IPS-18a (cell line): ENCODE measurements around the gene CD44.

Experiments
- H3K27ac ChIP-seq: one replicate; pipeline ENCODE4 v1.5.1; 2013; ENCODE audit warnings: low read length
- H3K27me3 ChIP-seq: one replicate; pipeline ENCODE4 v1.6.1; 2013; ENCODE audit warnings: mild to moderate bottlenecking, low read length; ENCODE audit not compliant: control insufficient read depth, insufficient read depth
- H3K36me3 ChIP-seq: one replicate; pipeline ENCODE4 v1.6.1; 2013; ENCODE audit warnings: low read depth, low read length; ENCODE audit not compliant: control insufficient read depth
- H3K4me1 ChIP-seq: one replicate; pipeline ENCODE4 v1.6.1; 2013; ENCODE audit warnings: low read depth, low read length; ENCODE audit not compliant: control insufficient read depth
- H3K4me3 ChIP-seq: one replicate; pipeline ENCODE4 v1.5.1; 2013; ENCODE audit warnings: low read length
- H3K9ac ChIP-seq: one replicate; pipeline ENCODE4 v1.6.1; 2013; ENCODE audit warnings: mild to moderate bottlenecking, low read length, moderate library complexity
- H3K9me3 ChIP-seq: one replicate; pipeline ENCODE4 v1.6.1; 2013; ENCODE audit warnings: low read depth, low read length; ENCODE audit not compliant: control insufficient read depth

CD44 gene

GRCh38 chr11:35163702-35164496 is 24.9 kb downstream of the CD44 start:
- no peak overlapping the region for H3K4me3 ChIP-seq
- no peaks in the 10 kb centered on the region for H3K27me3 ChIP-seq
- no peaks in the 10 kb centered on the region for H3K9me3 ChIP-seq
- no peak overlapping the region for H3K9ac ChIP-seq
- H3K4me1 ChIP-seq, result peaks cover 12% of the 10 kb centered on the region
- no peak overlapping the region for H3K27ac ChIP-seq
- no peaks in the 10 kb centered on the region for H3K36me3 ChIP-seq

GRCh38 chr11:35165030-35165422 is 26.1 kb downstream of the CD44 start:
- Histone ChIP-seq H3K4me1 (peaks cover 10% of the 10 kb centered on the region), H3K4me3 (no peak overlapping the region), H3K36me3 (no peaks in the 10 kb centered on the region), H3K27ac (no peak overlapping the region), H3K9ac (no peak overlapping the region), H3K9me3 (no peaks in the 10 kb centered on the region), H3K27me3 (no peaks in the 10 kb centered on the region)

- Histone ChIP-seq H3K27me3 (no peaks in the 10 kb centered on the region), H3K9ac (no peak overlapping the region), H3K4me1 (peaks cover 10% of the 10 kb centered on the region), H3K27ac (no peak overlapping the region), H3K36me3 (no peaks in the 10 kb centered on the region), H3K4me3 (no peak overlapping the region), H3K9me3 (no peaks in the 10 kb centered on the region)
Observed at GRCh38 chr11:35165423-35166368, 26.7 kb downstream of the CD44 start.

GRCh38 chr11:35166369-35167360 is 27.7 kb downstream of the CD44 start:
- H3K27ac ChIP-seq, result no peak overlapping the region

GRCh38 chr11:35167426-35167954 is 28.5 kb downstream of the CD44 start:
- no peaks in the 10 kb centered on the region for H3K27me3 ChIP-seq
- H3K9ac ChIP-seq, result no peak overlapping the region
- no peaks in the 10 kb centered on the region for H3K36me3 ChIP-seq
- peaks cover 10% of the 10 kb centered on the region for H3K4me1 ChIP-seq
- no peaks in the 10 kb centered on the region for H3K9me3 ChIP-seq
- no peak overlapping the region for H3K27ac ChIP-seq
- H3K4me3 ChIP-seq, result no peak overlapping the region

More at GRCh38 chr11:35166369-35167360, 27.7 kb downstream of the CD44 start:
- H3K9me3 ChIP-seq, result no peaks in the 10 kb centered on the region
- no peak overlapping the region for H3K9ac ChIP-seq
- no peak overlapping the region for H3K4me3 ChIP-seq
- peaks cover 10% of the 10 kb centered on the region for H3K4me1 ChIP-seq
- no peaks in the 10 kb centered on the region for H3K36me3 ChIP-seq
- H3K27me3 ChIP-seq, result no peaks in the 10 kb centered on the region

- H3K27me3 ChIP-seq, result no peaks in the 10 kb centered on the region
- H3K36me3 ChIP-seq, result no peaks in the 10 kb centered on the region
- no peaks in the 10 kb centered on the region for H3K9me3 ChIP-seq
- H3K4me3 ChIP-seq, result no peak overlapping the region
- H3K27ac ChIP-seq, result no peak overlapping the region
- H3K9ac ChIP-seq, result no peak overlapping the region
- H3K4me1 ChIP-seq, result peaks cover 15% of the 10 kb centered on the region
Observed at GRCh38 chr11:35168671-35169070, 29.7 kb downstream of the CD44 start.

- Histone ChIP-seq H3K4me1 (peaks cover 15% of the 10 kb centered on the region), H3K4me3 (no peak overlapping the region), H3K36me3 (no peaks in the 10 kb centered on the region), H3K27ac (no peak overlapping the region), H3K9ac (no peak overlapping the region), H3K9me3 (no peaks in the 10 kb centered on the region), H3K27me3 (no peaks in the 10 kb centered on the region)
Observed at GRCh38 chr11:35169112-35169511, 30.1 kb downstream of the CD44 start.

GRCh38 chr11:35169754-35170153 is 30.8 kb downstream of the CD44 start:
- Histone ChIP-seq H3K27ac (no peak overlapping the region), H3K4me3 (no peak overlapping the region), H3K9me3 (no peaks in the 10 kb centered on the region), H3K9ac (no peak overlapping the region), H3K27me3 (no peaks in the 10 kb centered on the region), H3K36me3 (no peaks in the 10 kb centered on the region), H3K4me1 (peaks cover 17% of the 10 kb centered on the region)

GRCh38 chr11:35170503-35170902 is 31.5 kb downstream of the CD44 start:
- Histone ChIP-seq H3K4me3 (no peak overlapping the region), H3K4me1 (peaks cover 17% of the 10 kb centered on the region), H3K9ac (no peak overlapping the region), H3K27me3 (no peaks in the 10 kb centered on the region), H3K27ac (no peak overlapping the region), H3K9me3 (no peaks in the 10 kb centered on the region), H3K36me3 (no peaks in the 10 kb centered on the region)

- Histone ChIP-seq H3K9ac (no peak overlapping the region), H3K27me3 (no peaks in the 10 kb centered on the region), H3K27ac (no peak overlapping the region), H3K4me1 (peaks cover 17% of the 10 kb centered on the region), H3K4me3 (no peak overlapping the region), H3K36me3 (no peaks in the 10 kb centered on the region), H3K9me3 (no peaks in the 10 kb centered on the region)
Observed at GRCh38 chr11:35171226-35171625, 32.3 kb downstream of the CD44 start.
